ENCODE results near the gene EYA2.

Gene EYA2

DNA sequence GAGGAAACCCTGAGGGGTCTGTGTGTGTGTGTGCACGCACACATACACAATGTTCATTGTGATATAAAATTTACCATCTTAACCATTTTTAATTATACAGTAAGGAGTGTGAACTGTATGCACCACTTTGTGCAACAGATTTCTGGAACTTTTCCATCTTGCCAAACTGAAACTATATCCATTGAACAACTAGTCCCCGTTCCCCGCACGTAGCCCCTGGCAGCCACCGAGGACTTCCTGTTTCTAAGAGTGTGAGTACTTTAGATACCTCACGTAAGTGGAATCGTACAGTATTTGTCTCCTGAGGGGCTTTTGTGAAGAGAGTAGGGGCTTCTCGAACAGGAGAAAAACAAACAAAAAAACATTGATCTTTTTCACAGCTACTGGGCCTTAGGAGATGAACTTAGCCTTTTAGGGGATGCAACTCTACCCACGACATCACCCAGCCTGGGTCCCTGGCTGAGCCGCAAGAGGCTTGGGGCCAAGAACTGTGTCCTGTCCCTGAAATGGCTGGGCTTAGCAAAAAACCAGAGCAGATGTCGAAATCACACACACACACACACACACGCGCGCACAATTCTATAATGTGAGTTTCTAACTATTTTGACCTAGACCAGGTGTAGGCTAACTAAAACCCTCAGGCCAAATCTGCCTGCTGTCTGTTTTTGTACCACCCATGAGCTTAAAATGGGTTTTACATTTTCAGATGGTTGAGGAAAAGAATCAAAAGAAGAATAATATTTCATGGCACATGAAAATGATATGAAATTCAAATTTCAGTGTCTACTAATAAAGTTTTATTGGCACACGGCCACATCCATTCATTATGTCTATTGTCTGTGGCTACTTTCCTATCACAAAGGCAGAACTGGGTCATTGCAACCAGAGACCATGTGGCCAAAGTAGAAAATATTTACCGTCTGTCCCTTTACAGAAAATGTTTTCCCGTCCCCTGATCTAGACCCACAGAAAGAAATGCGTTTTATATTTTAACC, 144.2 kb downstream of the EYA2 start:
- no peak for TF ChIP-seq POLR2A (IDR thresholded peaks at IDR 0.05; ENCODE audit: low read depth, low read length)
- DNase-seq (ENCODE audit: insufficient read length, low spot score) (no peak), FAIRE-seq (no peak)

GRCh38 chr20:47040506-47041125, 146.0 kb downstream of the EYA2 start:
- DNase-seq (ENCODE audit: insufficient read length, low spot score) = no peak
- no peak for FAIRE-seq
- TF ChIP-seq POLR2A (IDR thresholded peaks at IDR 0.05; ENCODE audit: low read depth, low read length) = no peak

GRCh38 chr20:47041396-47041899, 146.8 kb downstream of the EYA2 start:
- FAIRE-seq (no peak), DNase-seq (ENCODE audit: insufficient read length, low spot score) (no peak)
- TF ChIP-seq POLR2A (IDR thresholded peaks at IDR 0.05; ENCODE audit: low read depth, low read length) = no peak

- no peak for TF ChIP-seq POLR2A (IDR thresholded peaks at IDR 0.05; ENCODE audit: low read depth, low read length)
- no peak for DNase-seq (ENCODE audit: insufficient read length, low spot score)
- no peak for FAIRE-seq
Measured at GRCh38 chr20:47042464-47042863, 147.8 kb downstream of the EYA2 start.

- no peak for FAIRE-seq
- TF ChIP-seq POLR2A (IDR thresholded peaks at IDR 0.05; ENCODE audit: low read depth, low read length) = no peak
- DNase-seq (ENCODE audit: insufficient read length, low spot score) = no peak
Measured at GRCh38 chr20:47043086-47043485, 148.4 kb downstream of the EYA2 start.

DNA sequence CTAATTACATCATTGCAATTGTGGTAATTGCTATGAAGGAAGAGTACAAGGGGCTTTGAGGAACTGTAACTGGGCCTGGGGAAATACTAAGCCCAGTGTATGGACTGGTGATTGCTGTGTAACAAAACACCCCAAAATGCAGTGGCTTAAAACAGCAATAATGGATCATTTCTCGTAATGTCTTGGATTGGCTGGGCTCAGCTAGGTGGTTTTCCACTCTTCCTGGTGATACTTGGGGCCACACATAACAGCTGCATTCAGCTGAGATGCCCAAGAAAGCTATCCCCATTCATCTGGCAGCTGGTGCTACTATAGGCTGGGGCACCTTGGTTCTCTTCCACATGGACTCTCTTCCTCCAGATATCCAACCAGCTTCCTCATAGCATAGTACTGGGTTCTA, 150.3 kb downstream of the EYA2 start:
- DNase-seq (ENCODE audit: insufficient read length, low spot score) (no peak), FAIRE-seq (no peak)
- TF ChIP-seq POLR2A (IDR thresholded peaks at IDR 0.05; ENCODE audit: low read depth, low read length) = no peak

GRCh38 chr20:47048054-47048453, 153.4 kb downstream of the EYA2 start:
- no peak for DNase-seq (ENCODE audit: insufficient read length, low spot score)
- TF ChIP-seq POLR2A (IDR thresholded peaks at IDR 0.05; ENCODE audit: low read depth, low read length) = no peak
- FAIRE-seq = no peak

GRCh38 chr20:47049771-47050170, 155.1 kb downstream of the EYA2 start:
- no peak for TF ChIP-seq POLR2A (IDR thresholded peaks at IDR 0.05; ENCODE audit: low read depth, low read length)
- no peak for FAIRE-seq
- DNase-seq (ENCODE audit: insufficient read length, low spot score) = no peak

- FAIRE-seq (no peak), DNase-seq (ENCODE audit: insufficient read length, low spot score) (no peak)
- TF ChIP-seq POLR2A (IDR thresholded peaks at IDR 0.05; ENCODE audit: low read depth, low read length) = no peak
Measured at GRCh38 chr20:47050996-47051395, 156.4 kb downstream of the EYA2 start.

GRCh38 chr20:47051936-47052526, 157.4 kb downstream of the EYA2 start:
- no peak for TF ChIP-seq POLR2A (IDR thresholded peaks at IDR 0.05; ENCODE audit: low read depth, low read length)
- FAIRE-seq (no peak), DNase-seq (ENCODE audit: insufficient read length, low spot score) (no peak)

GRCh38 chr20:47054506-47054905, 159.9 kb downstream of the EYA2 start:
- DNase-seq (ENCODE audit: insufficient read length, low spot score) (no peak), FAIRE-seq (no peak)
- no peak for TF ChIP-seq POLR2A (IDR thresholded peaks at IDR 0.05; ENCODE audit: low read depth, low read length)

GRCh38 chr20:47054945-47055344, 160.3 kb downstream of the EYA2 start:
- FAIRE-seq (no peak), DNase-seq (ENCODE audit: insufficient read length, low spot score) (no peak)
- no peak for TF ChIP-seq POLR2A (IDR thresholded peaks at IDR 0.05; ENCODE audit: low read depth, low read length)

- no peak for DNase-seq (ENCODE audit: insufficient read length, low spot score)
- FAIRE-seq = no peak
- no peak for TF ChIP-seq POLR2A (IDR thresholded peaks at IDR 0.05; ENCODE audit: low read depth, low read length)
Measured at GRCh38 chr20:47055699-47056369, 161.2 kb downstream of the EYA2 start.

- FAIRE-seq (no peak), DNase-seq (ENCODE audit: insufficient read length, low spot score) (no peak)
- no peak for TF ChIP-seq POLR2A (IDR thresholded peaks at IDR 0.05; ENCODE audit: low read depth, low read length)
Measured at GRCh38 chr20:47057661-47058060, 163.0 kb downstream of the EYA2 start.
